ENCODE measurements around the gene SEZ6L. TPM values are rescaled to one million over a fixed set of nuclear protein-coding genes. Genes with fewer than 3 reads are reported as not detected.

SEZ6L gene
- total RNA-seq, 1 donor from 2014 or later, result 8.6 TPM

GRCh38 chr22:26241361-26241760 lies 72.1 kb downstream of the SEZ6L start:
- H3K27ac Mint-ChIP-seq, result no peak overlapping the region
- DNase-seq (ENCODE audit: extremely low spot score, unreplicated experiment), result no peak
- H3K9me3 Mint-ChIP-seq, result no peaks in the 10 kb centered on the region
- H3K36me3 Mint-ChIP-seq, result no peaks in the 10 kb centered on the region
- no peaks in the 10 kb centered on the region for H3K4me1 Mint-ChIP-seq (ENCODE audit: unreplicated experiment)
- H3K4me3 Mint-ChIP-seq, result no peak overlapping the region
- TF ChIP-seq, protein P1, sequence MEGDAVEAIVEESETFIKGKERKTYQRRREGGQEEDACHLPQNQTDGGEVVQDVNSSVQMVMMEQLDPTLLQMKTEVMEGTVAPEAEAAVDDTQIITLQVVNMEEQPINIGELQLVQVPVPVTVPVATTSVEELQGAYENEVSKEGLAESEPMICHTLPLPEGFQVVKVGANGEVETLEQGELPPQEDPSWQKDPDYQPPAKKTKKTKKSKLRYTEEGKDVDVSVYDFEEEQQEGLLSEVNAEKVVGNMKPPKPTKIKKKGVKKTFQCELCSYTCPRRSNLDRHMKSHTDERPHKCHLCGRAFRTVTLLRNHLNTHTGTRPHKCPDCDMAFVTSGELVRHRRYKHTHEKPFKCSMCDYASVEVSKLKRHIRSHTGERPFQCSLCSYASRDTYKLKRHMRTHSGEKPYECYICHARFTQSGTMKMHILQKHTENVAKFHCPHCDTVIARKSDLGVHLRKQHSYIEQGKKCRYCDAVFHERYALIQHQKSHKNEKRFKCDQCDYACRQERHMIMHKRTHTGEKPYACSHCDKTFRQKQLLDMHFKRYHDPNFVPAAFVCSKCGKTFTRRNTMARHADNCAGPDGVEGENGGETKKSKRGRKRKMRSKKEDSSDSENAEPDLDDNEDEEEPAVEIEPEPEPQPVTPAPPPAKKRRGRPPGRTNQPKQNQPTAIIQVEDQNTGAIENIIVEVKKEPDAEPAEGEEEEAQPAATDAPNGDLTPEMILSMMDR (conservative IDR thresholded peaks at IDR 0.05), result no peak
- peaks cover 63% of the 10 kb centered on the region for H3K27me3 Mint-ChIP-seq

- TF ChIP-seq, protein P1 (conservative IDR thresholded peaks at IDR 0.05), result no peak
- Mint-ChIP-seq H3K4me1 (ENCODE audit: unreplicated experiment) (no peaks in the 10 kb centered on the region), H3K9me3 (no peaks in the 10 kb centered on the region), H3K27ac (no peak overlapping the region), H3K36me3 (no peaks in the 10 kb centered on the region), H3K4me3 (no peak overlapping the region), H3K27me3 (peaks cover 66% of the 10 kb centered on the region)
- no peak for DNase-seq (ENCODE audit: extremely low spot score, unreplicated experiment)
Observed at GRCh38 chr22:26245001-26245400, 75.7 kb downstream of the SEZ6L start.

DNA sequence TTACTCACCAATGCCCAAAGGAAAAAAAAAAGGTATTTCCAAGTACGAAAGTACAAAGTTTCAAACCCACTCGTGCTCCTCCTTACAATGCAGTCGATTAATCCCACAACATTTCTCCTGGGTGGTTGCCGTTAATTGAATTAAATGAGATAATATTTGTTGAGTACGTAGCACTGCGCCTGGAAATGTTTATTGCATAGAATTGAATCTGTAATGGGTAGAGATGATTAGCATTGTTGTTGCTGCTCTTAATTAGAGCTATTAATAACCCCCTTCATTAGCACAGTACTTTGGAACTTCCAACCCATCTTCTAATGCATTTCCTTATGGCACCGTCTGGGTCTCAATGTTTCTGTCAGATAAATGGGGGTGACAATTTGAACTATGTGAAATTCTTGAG lies 77.3 kb downstream of the SEZ6L start:
- TF ChIP-seq, protein P1 (conservative IDR thresholded peaks at IDR 0.05), result no peak
- Mint-ChIP-seq H3K27ac (no peak overlapping the region), H3K4me3 (no peak overlapping the region), H3K27me3 (peaks cover 62% of the 10 kb centered on the region), H3K36me3 (no peaks in the 10 kb centered on the region), H3K9me3 (no peaks in the 10 kb centered on the region), H3K4me1 (ENCODE audit: unreplicated experiment) (no peaks in the 10 kb centered on the region)
- DNase-seq (ENCODE audit: extremely low spot score, unreplicated experiment), result no peak

GRCh38 chr22:26251869-26252268 lies 82.6 kb downstream of the SEZ6L start:
- Mint-ChIP-seq H3K4me3 (no peak overlapping the region), H3K9me3 (no peaks in the 10 kb centered on the region), H3K36me3 (no peaks in the 10 kb centered on the region), H3K27me3 (peaks cover 37% of the 10 kb centered on the region), H3K4me1 (ENCODE audit: unreplicated experiment) (no peaks in the 10 kb centered on the region), H3K27ac (no peak overlapping the region)
- no peak for DNase-seq (ENCODE audit: extremely low spot score, unreplicated experiment)
- TF ChIP-seq, protein P1 (conservative IDR thresholded peaks at IDR 0.05), result no peak

DNA sequence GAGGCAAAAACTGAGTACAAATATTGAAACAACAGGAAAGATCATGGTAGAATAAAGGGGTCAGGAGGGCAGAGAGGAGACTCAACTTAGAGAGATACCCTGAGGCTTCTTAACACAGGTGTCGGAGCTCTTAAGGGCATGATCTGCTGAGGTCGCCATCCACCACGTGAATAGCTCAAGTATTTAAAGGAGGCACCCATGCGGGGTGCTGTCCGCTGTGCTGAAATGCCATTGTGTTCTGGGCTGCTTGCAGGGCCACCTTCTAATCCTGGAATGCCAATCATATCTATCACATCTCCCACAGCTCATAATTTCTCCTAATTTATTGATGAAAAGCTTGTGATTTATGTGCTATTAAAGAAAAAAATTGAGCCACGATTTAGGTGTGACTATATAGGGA lies 90.2 kb downstream of the SEZ6L start:
- Mint-ChIP-seq H3K4me1 (ENCODE audit: unreplicated experiment) (no peaks in the 10 kb centered on the region), H3K9me3 (no peaks in the 10 kb centered on the region), H3K36me3 (no peaks in the 10 kb centered on the region), H3K27me3 (peaks cover 27% of the 10 kb centered on the region), H3K4me3 (no peak overlapping the region), H3K27ac (no peak overlapping the region)
- TF ChIP-seq, protein P1 (conservative IDR thresholded peaks at IDR 0.05), result no peak
- no peak for DNase-seq (ENCODE audit: extremely low spot score, unreplicated experiment)

- Mint-ChIP-seq H3K27me3 (peaks cover 42% of the 10 kb centered on the region), H3K36me3 (no peaks in the 10 kb centered on the region), H3K4me3 (no peak overlapping the region), H3K27ac (no peak overlapping the region), H3K4me1 (ENCODE audit: unreplicated experiment) (no peaks in the 10 kb centered on the region), H3K9me3 (no peaks in the 10 kb centered on the region)
- TF ChIP-seq, protein P1 (conservative IDR thresholded peaks at IDR 0.05), result no peak
- no peak for DNase-seq (ENCODE audit: extremely low spot score, unreplicated experiment)
Observed at GRCh38 chr22:26264162-26264561, 94.9 kb downstream of the SEZ6L start.

All from type B pancreatic cell (in vitro differentiated cells).